ENCODE results near the gene CLASP1.
"Not testable (repeated sequence)": the region's sequence is repeated elsewhere in the genome, so short reads cannot be mapped to it uniquely, and the experiment has no call there.

DNA sequence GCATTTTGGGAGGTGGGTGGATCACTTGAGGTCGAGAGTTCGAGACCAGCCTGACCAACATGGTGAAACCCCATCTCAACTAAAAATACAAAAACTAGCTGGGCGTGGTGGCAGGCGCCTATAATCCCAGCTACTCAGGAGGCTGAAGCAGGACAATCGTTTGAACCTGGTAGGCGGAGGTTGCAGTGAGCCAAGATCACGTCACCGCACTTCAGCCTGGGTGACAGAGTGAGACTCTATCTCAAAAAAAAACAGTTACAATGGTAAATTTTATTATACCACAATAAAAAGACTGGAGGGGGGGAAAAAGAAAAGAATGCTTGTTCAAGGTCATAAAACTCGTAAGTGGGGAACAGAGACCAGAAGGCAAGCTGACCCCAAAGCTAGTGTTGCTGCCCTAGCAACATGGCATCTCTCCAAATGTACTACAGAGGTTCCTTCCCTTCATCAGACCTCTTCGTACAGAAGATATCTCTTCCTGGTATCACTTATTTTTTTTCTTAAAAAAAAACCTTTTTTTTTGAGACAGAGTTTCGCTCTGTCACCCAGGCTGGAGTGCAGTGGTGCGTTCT is 305.3 kb downstream of the CLASP1 start:
- TF ChIP-seq, protein P1, sequence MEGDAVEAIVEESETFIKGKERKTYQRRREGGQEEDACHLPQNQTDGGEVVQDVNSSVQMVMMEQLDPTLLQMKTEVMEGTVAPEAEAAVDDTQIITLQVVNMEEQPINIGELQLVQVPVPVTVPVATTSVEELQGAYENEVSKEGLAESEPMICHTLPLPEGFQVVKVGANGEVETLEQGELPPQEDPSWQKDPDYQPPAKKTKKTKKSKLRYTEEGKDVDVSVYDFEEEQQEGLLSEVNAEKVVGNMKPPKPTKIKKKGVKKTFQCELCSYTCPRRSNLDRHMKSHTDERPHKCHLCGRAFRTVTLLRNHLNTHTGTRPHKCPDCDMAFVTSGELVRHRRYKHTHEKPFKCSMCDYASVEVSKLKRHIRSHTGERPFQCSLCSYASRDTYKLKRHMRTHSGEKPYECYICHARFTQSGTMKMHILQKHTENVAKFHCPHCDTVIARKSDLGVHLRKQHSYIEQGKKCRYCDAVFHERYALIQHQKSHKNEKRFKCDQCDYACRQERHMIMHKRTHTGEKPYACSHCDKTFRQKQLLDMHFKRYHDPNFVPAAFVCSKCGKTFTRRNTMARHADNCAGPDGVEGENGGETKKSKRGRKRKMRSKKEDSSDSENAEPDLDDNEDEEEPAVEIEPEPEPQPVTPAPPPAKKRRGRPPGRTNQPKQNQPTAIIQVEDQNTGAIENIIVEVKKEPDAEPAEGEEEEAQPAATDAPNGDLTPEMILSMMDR (IDR thresholded peaks at IDR 0.05; ENCODE audit: low read depth, low read length): not testable (repeated sequence)
- not testable (repeated sequence) for TF ChIP-seq EZH2phosphoT487 (IDR thresholded peaks at IDR 0.05; ENCODE audit: low read depth)
